Fibroblast of the aortic adventitia (primary cell): ENCODE results near the gene PI4KA. TPM values are rescaled to one million over a fixed set of nuclear protein-coding genes. Genes with fewer than 3 reads are reported as not detected.
"Not testable (repeated sequence)": the region's sequence is repeated elsewhere in the genome, so short reads cannot be mapped to it uniquely, and the experiment has no call there.

Source experiments
- DNase-seq: peaks from one replicate; pipeline ENCODE4 v3.0.0-alpha.2; 2010; ENCODE audit warnings: low read depth
- H3K4me3 ChIP-seq: 2 replicates; pipeline ENCODE4 v1.5.1; 2011; ENCODE audit warnings: low read depth, mild to moderate bottlenecking, control low read depth, low read length, moderate library complexity
- CTCF ChIP-seq: IDR thresholded peaks from 2 replicates; pipeline ENCODE4 v1.5.1; 2011; ENCODE audit warnings: mild to moderate bottlenecking, low read length, control low read depth, inconsistent platforms; ENCODE audit not compliant: insufficient read depth
- total RNA-seq: library from RNA; depleted of rRNA; stranded (reverse); fragments of >200 nt; gene quantifications from 2 replicates; pipeline ENCODE4 v1.2.3, GENCODE V29; 2012; ENCODE audit warnings: low replicate concordance

PI4KA gene
- total RNA-seq, 1 donor = 49.9 TPM

- TF ChIP-seq CTCF = no peak
- no peak overlapping the region for H3K4me3 ChIP-seq
- DNase-seq = no peak
These were observed 35.3 kb downstream of the PI4KA start for GRCh38 chr22:20823264-20823663.

- no peak for DNase-seq
- TF ChIP-seq CTCF = no peak
- no peak overlapping the region for H3K4me3 ChIP-seq
These were observed 36.4 kb downstream of the PI4KA start for GRCh38 chr22:20822240-20822639.

- not testable (repeated sequence) for H3K4me3 ChIP-seq, DNase-seq
These were observed 36.8 kb downstream of the PI4KA start for GRCh38 chr22:20821717-20822239.

GRCh38 chr22:20819471-20819870 lies 39.1 kb downstream of the PI4KA start:
- no peak for TF ChIP-seq CTCF
- H3K4me3 ChIP-seq = no peak overlapping the region
- DNase-seq = no peak

GRCh38 chr22:20818471-20818870 lies 40.1 kb downstream of the PI4KA start:
- DNase-seq = no peak
- no peak overlapping the region for H3K4me3 ChIP-seq
- TF ChIP-seq CTCF = no peak

- H3K4me3 ChIP-seq = no peak overlapping the region
- no peak for TF ChIP-seq CTCF
- DNase-seq = no peak
These were observed 42.1 kb downstream of the PI4KA start for GRCh38 chr22:20816559-20816958.

- DNase-seq = no peak
- no peak for TF ChIP-seq CTCF
- no peak overlapping the region for H3K4me3 ChIP-seq
These were observed 43.0 kb downstream of the PI4KA start for GRCh38 chr22:20815477-20816050.
